A549 (cell line): ENCODE measurements around the gene PKP1. TPM values are rescaled to one million over a fixed set of nuclear protein-coding genes. Genes with fewer than 3 reads are reported as not detected.

Source experiments
- ATAC-seq, 2 experiments: fragments of 200-7000 bp in 1 of 2; fragments of >200 bp in 1 of 2; cut with Nextera tagmentation in 1 of 2; cut with Tn5 transposase in 1 of 2; 3 replicates each; pipeline versions ENCODE4 v1.8.0 to v1.9.1; 2018 to 2020; ENCODE audit warnings: mild to moderate bottlenecking in 1 of 2, moderate library complexity in 1 of 2
- CTCF ChIA-PET: fragments of 300-600 bp; sonication (Branson Sonifier 250); formaldehyde crosslinking; extraction: SDS; loops from one replicate; lab custom pipeline; 2021; ENCODE audit warnings: antibody characterized with exemption, inconsistent platforms; lab: Yijun Ruan, JAX
- POLR2A ChIA-PET: fragments of 350-600 bp; formaldehyde crosslinking; extraction: SDS; loops from one replicate; lab custom pipeline; 2021; ENCODE audit warnings: antibody characterized with exemption, inconsistent platforms; lab: Yijun Ruan, JAX
- DNase-seq, 2 experiments: peaks; one replicate each; pipeline versions ENCODE4 v3.0.0 to v3.0.0-alpha.2; 2011 to 2016; ENCODE audit warnings: low read depth in 1 of 2, low spot score in 1 of 2
- FAIRE-seq: peaks from 2 replicates; lab custom pipeline; 2011; peaks lifted over from hg19 to GRCh38; lab: Jason Lieb, UNC
- H3K27ac ChIP-seq, 2 experiments: fragments of >200 bp; sonication (Bioruptor Twin); formaldehyde crosslinking; 3 replicates each; pipeline ENCODE4 v1.5.1; 2016 to 2017
- H3K4me1 ChIP-seq: fragments of >200 bp; sonication (Bioruptor Twin); formaldehyde crosslinking; 3 replicates; pipeline ENCODE4 v1.6.1; 2016
- H3K4me2 ChIP-seq: fragments of >200 bp; sonication (Bioruptor Twin); formaldehyde crosslinking; 3 replicates; pipeline ENCODE4 v1.6.1; 2016
- H3K4me3 ChIP-seq: fragments of >200 bp; sonication (Bioruptor Twin); formaldehyde crosslinking; 3 replicates; pipeline ENCODE4 v1.5.1; 2016
- H3K9me3 ChIP-seq: fragments of >200 bp; sonication (Bioruptor Twin); formaldehyde crosslinking; 3 replicates; pipeline ENCODE4 v1.6.1; 2016
- ATOH8 ChIP-seq: fragments of 250-450 bp; sonication (Bioruptor Pico); IDR thresholded peaks from 2 replicates; pipeline ENCODE4 v1.5.0; 2020; ENCODE audit warnings: low read depth, mild to moderate bottlenecking, moderate library complexity
- BCL3 ChIP-seq: fragments of >200 bp; sonication (Bioruptor Twin); formaldehyde crosslinking; IDR thresholded peaks from 3 replicates; pipeline ENCODE4 v1.6.1; 2016
- CBX8 ChIP-seq: fragments of 200-600 bp; sonication (generic); IDR thresholded peaks from 2 replicates; pipeline ENCODE4 v1.6.1; 2016
- CHD2 ChIP-seq: fragments of 150-350 bp; IDR thresholded peaks from 2 replicates; pipeline ENCODE4 v1.6.1; 2014; ENCODE audit warnings: low read length; ENCODE audit not compliant: partially characterized antibody
- CHD4 ChIP-seq: fragments of 200-600 bp; sonication (generic); IDR thresholded peaks from 2 replicates; pipeline ENCODE4 v1.6.1; 2016; ENCODE audit warnings: antibody characterized with exemption, mild to moderate bottlenecking, borderline replicate concordance
- E2F6 ChIP-seq: IDR thresholded peaks from 2 replicates; pipeline ENCODE4 v1.6.1; 2012; ENCODE audit warnings: low read depth, borderline replicate concordance
- FOSL2 ChIP-seq, 2 experiments: fragments of 450-650 bp in 1 of 2; fragments of >200 bp in 1 of 2; sonication (Bioruptor Twin) in 1 of 2; formaldehyde crosslinking; IDR thresholded peaks; 2 replicates each; pipeline versions ENCODE4 v1.5.0 to v1.6.1; 2016 to 2020; ENCODE audit warnings: mild to moderate bottlenecking in 1 of 2, moderate library complexity in 1 of 2
- GATA3 ChIP-seq: IDR thresholded peaks from 2 replicates; pipeline ENCODE4 v1.6.1; 2012; ENCODE audit warnings: borderline replicate concordance
- HDAC2 ChIP-seq: fragments of 200-600 bp; sonication (generic); IDR thresholded peaks from 2 replicates; pipeline ENCODE4 v1.6.1; 2016
- HEYL ChIP-seq: fragments of 250-450 bp; sonication (Bioruptor Pico); IDR thresholded peaks from 2 replicates; pipeline ENCODE4 v1.8.0; 2021; ENCODE audit warnings: mild to moderate bottlenecking, moderate library complexity
- HMGXB4 ChIP-seq: fragments of 250-450 bp; sonication (Bioruptor Pico); IDR thresholded peaks from 2 replicates; pipeline ENCODE4 v1.5.0; 2021; ENCODE audit warnings: mild to moderate bottlenecking, moderate library complexity, borderline replicate concordance
- HOXB13 ChIP-seq: fragments of 250-450 bp; sonication (Bioruptor Pico); IDR thresholded peaks from 2 replicates; pipeline ENCODE4 v1.5.0; 2020; ENCODE audit warnings: low read depth, mild to moderate bottlenecking, moderate library complexity
- HOXB5 ChIP-seq: fragments of 250-450 bp; sonication (Bioruptor Pico); IDR thresholded peaks from 2 replicates; pipeline ENCODE4 v1.5.0; 2020; ENCODE audit warnings: mild to moderate bottlenecking, moderate library complexity
- KDM1A ChIP-seq: fragments of 200-600 bp; sonication (generic); IDR thresholded peaks from 2 replicates; pipeline ENCODE4 v1.6.1; 2016; ENCODE audit warnings: low read depth, mild to moderate bottlenecking
- MAFK ChIP-seq: fragments of 450-650 bp; IDR thresholded peaks from 2 replicates; pipeline ENCODE4 v1.6.1; 2014; ENCODE audit not compliant: partially characterized antibody
- NFE2L2 ChIP-seq: fragments of 150-350 bp; conservative IDR thresholded peaks from 2 replicates; pipeline ENCODE4 v1.6.1; 2014; ENCODE audit warnings: low read length
- NR3C1 ChIP-seq: fragments of >200 bp; sonication (Bioruptor Twin); formaldehyde crosslinking; IDR thresholded peaks from 3 replicates; pipeline ENCODE4 v1.6.1; 2017
- PHF8 ChIP-seq: fragments of 200-600 bp; sonication (generic); IDR thresholded peaks from 2 replicates; pipeline ENCODE4 v1.6.1; 2016; ENCODE audit warnings: low read depth, mild to moderate bottlenecking, antibody characterized with exemption, moderate library complexity, borderline replicate concordance
- POLR2A ChIP-seq: IDR thresholded peaks from 2 replicates; pipeline ENCODE4 v1.6.1; 2012; ENCODE audit warnings: mild to moderate bottlenecking, low read length
- RARB ChIP-seq: fragments of 250-450 bp; sonication (Bioruptor Pico); IDR thresholded peaks from 2 replicates; pipeline ENCODE4 v1.8.0; 2021; ENCODE audit warnings: mild to moderate bottlenecking, moderate library complexity
- RFX5 ChIP-seq: fragments of 450-650 bp; IDR thresholded peaks from 2 replicates; pipeline ENCODE4 v1.7.1; 2014; ENCODE audit warnings: antibody characterized with exemption, mild to moderate bottlenecking, moderate library complexity
- RNF2 ChIP-seq: fragments of 200-600 bp; sonication (generic); IDR thresholded peaks from 2 replicates; pipeline ENCODE4 v1.6.1; 2016; ENCODE audit warnings: low read depth, mild to moderate bottlenecking, antibody characterized with exemption, moderate library complexity, borderline replicate concordance
- SREBF2 ChIP-seq: fragments of 450-650 bp; IDR thresholded peaks from 2 replicates; pipeline ENCODE4 v1.6.1; 2014; ENCODE audit warnings: mild to moderate bottlenecking, moderate library complexity
- TP53 ChIP-seq: fragments of 250-450 bp; sonication (Bioruptor Pico); IDR thresholded peaks from 2 replicates; pipeline ENCODE4 v1.5.0; 2021; ENCODE audit warnings: mild to moderate bottlenecking, moderate library complexity
- USF2 ChIP-seq: fragments of 450-650 bp; IDR thresholded peaks from 2 replicates; pipeline ENCODE4 v1.6.1; 2014; ENCODE audit warnings: antibody characterized with exemption
- ZC3H11A ChIP-seq: fragments of 450-650 bp; IDR thresholded peaks from 2 replicates; pipeline ENCODE4 v1.6.1; 2014; ENCODE audit warnings: antibody characterized with exemption, mild to moderate bottlenecking
- WGBS: methylation state at CpG from one replicate; pipeline ENCODE4 v1.1.6; 2017; ENCODE audit errors: missing lambda C conversion rate; 5-methylcytosine and 5-hydroxymethylcytosine counted together
- polyA plus RNA-seq, 4 experiments: library from polyadenylated mRNA; depleted of rRNA in 3 of 4; stranded (reverse); fragments of >200 nt; fragmentation: RNase III in 1 of 4; extraction: RNeasy Plus Mini Kit Qiagen cat#74134 plus additional on column Dnase treatment in 1 of 4; gene quantifications; 2 replicates in 3 of 4; 3 replicates in 1 of 4; pipeline ENCODE4 v1.2.3, GENCODE V29; 2011 to 2017

The PKP1 gene
- polyA plus RNA-seq, 2 of the 4 experiments (the other 2 are of a cell fraction) = not detected

- no peak for ATAC-seq
- CTCF ChIA-PET = interaction anchor here (0.6 to 8.4 kb wide), 8 partner anchors 9 to 249 kb away, joined by 3 to 124 read pairs (median 4); no protein-coding TSS in a partner anchor
- peaks cover 41% of the 10 kb centered on the region for H3K4me1 ChIP-seq
- no peak overlapping the region for H3K4me3 ChIP-seq
- no peak overlapping the region for H3K4me2 ChIP-seq
- FAIRE-seq = no peak
- POLR2A ChIA-PET = no interaction called here
- no peaks in the 10 kb centered on the region for H3K9me3 ChIP-seq
- no peak for DNase-seq
- peak overlapping the region in 1 of 2 experiments; percentile 5; a peak in 2 of 6 replicates for H3K27ac ChIP-seq
- 85% methylated on average over 6 of the region's 6 CpGs for WGBS
- TF ChIP-seq USF2 (no peak), RNF2 (no peak), TP53 (CRISPR knock-in tag) (no peak), ATOH8 (CRISPR knock-in tag) (no peak), HMGXB4 (CRISPR knock-in tag) (no peak), PHF8 (no peak), GATA3 (no peak), BCL3 (no peak), KDM1A (no peak), RARB (CRISPR knock-in tag) (no peak), E2F6 (no peak), HOXB5 (no peak), HOXB13 (CRISPR knock-in tag) (no peak)
Measured at GRCh38 chr1:201264072-201264471, 19.2 kb upstream of the PKP1 start.

GRCh38 chr1:201264554-201264953, 18.8 kb upstream of the PKP1 start:
- Histone ChIP-seq H3K4me2 (no peak overlapping the region), H3K27ac (peak overlapping the region in 1 of 2 experiments; percentile 5; a peak in 2 of 6 replicates), H3K9me3 (no peaks in the 10 kb centered on the region), H3K4me1 (peaks cover 46% of the 10 kb centered on the region), H3K4me3 (no peak overlapping the region)
- WGBS = 92% methylated on average over 4 of the region's 4 CpGs
- POLR2A ChIA-PET = no interaction called here
- FAIRE-seq = no peak
- ATAC-seq = no peak
- CTCF ChIA-PET = interaction anchor here (0.6 to 8.4 kb wide), 5 partner anchors 10 to 97 kb away, joined by 3 to 124 read pairs (median 61); no protein-coding TSS in a partner anchor
- TF ChIP-seq E2F6 (no peak), CHD4 (no peak), CHD2 (no peak), KDM1A (no peak), HOXB5 (no peak), ATOH8 (CRISPR knock-in tag) (no peak), TP53 (CRISPR knock-in tag) (no peak), FOSL2 (IDR thresholded peaks at IDR 0.05) (no peak), FOSL2 (CRISPR knock-in tag; IDR thresholded peaks at IDR 0.05) (no peak), NFE2L2 (no peak), SREBF2 (no peak), HDAC2 (no peak), GATA3 (no peak), HEYL (CRISPR knock-in tag) (no peak), RFX5 (no peak), MAFK (no peak), CBX8 (no peak), ZC3H11A (no peak), NR3C1 (no peak), POLR2A (no peak)
- DNase-seq = no peak
